NCI-H2029 (cell line): ENCODE results near the gene CALHM5.

Experiments
- DNase-seq: peaks from one replicate; lab custom pipeline; 2025; lab: John Stamatoyannopoulos, UW

Gene CALHM5

DNA sequence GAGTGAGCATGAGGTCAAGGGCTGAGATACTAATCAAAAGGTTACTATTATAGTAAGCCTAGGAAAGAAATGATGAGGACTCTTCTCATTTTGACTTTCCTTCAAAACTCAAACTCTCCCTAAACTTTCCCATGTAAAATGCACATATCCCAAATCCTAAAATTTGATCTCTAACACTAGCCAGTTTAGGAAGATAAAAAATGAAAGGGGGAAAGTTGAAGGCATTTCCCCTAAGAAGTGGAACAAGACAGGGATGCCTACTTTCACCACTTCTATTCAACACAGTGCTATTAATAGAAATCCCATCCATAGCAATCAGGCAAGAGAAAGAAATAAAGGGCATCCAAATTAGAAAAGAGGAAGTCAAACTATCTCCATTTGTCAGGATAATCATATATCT is 2.9 kb upstream of the CALHM5 start:
- DNase-seq, result no peak

DNA sequence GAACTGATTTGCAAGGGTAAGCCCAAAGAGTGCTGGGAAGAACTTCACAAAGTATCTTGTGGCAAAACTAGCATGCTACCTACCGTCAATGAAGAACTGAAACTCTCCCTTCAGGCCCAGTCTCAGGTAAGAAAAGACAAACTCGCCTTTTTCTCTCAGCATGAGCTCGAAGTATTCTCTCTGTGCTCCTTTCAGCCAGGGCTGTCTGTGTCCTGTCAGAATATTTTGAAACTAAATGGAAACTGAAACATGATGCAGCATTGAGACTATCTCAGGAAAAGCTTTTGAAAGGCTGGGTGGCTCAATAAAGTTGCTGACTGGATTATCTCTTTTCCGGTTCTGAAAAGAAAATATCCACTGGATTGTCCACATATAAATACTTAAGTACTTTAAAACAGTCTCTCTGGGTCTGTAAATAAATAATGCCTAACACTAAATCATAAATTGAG is 696 bp downstream of the CALHM5 start:
- no peak for DNase-seq

DNA sequence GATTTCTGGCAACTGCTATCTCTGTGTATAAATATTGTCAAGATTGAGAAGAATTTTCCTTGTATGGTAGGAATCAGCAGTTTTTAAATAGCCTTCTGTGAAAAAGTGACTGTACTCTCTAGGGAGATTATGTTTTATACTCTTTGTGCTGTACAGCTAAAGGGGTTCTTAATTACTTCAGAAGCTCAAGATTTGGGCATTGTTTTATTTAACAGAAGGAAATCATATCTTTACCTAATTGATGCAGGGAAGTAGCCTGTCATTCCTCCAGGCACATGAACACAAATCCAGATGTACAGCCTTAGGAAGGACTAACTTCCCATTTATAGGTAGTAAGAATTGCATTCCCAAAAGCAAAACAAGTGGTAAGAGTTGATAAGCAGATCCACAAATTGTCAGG is 1.3 kb downstream of the CALHM5 start:
- DNase-seq, result no peak

DNA sequence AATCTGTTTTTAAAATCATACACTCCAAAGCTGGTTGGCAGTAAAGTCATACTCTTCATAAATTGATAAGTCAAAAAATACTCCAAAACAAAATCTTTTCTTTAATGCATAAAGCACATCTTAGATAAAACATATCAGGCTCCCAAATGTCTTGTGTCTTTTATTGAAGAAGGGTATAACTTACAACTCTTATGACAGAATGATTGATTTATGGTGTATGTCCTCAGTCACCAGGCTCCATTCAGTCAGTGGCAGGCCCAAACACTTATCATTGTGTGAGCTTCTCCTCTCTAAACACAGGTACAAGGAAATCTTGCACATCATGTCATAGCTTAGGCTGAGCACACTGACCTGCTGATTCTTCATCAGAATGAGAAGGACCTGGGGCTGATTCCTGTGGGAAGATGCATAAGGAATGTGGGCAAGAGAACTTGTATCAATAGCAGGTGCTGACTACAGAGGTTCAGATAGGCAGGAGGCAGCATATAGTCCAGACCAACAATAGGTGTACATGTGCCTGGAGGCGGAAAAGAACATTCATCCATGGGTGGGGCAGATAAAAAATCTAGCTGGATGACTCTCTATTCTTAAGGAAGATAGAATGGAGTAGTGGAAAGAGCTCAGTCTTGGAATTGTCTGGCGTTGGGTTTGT is 1.9 kb downstream of the CALHM5 start:
- DNase-seq, result peak; percentile 78

DNA sequence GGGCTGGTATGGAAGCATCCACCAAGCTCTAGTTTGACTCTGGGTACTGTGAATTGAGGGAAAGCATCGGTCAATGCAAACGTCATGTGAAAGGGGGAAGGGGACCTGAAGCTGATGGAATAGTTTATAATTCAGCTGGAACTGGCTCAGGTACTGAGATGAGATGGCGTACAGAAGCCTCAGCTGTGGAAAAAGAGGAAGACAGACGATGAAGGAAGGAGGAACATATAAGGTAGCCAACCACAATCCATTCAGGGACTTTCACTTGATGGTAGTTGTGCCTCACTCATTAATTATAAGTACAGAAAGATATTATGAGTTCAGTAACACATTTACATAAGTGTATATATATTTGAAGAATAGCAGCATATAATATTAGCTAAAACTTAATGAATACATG is 2.7 kb downstream of the CALHM5 start:
- no peak for DNase-seq

DNA sequence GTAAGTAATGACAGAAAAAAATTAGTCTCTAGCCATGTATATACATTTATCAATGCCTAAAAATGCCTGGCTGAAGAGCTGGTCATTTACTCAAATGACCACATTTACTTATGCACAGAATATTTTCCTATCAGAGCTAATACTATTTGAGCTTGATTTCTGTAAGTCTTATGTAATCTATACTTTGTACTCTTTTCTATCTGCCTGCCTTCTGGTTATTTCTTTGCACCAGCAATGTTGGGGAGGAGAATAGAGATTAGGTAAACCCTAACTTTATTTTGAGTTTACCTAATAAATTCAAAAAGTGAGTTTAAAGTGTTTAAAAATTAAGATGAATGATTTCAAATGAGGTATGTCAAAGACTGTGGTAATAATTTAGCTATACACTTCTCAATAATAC is 3.7 kb downstream of the CALHM5 start:
- no peak for DNase-seq

DNA sequence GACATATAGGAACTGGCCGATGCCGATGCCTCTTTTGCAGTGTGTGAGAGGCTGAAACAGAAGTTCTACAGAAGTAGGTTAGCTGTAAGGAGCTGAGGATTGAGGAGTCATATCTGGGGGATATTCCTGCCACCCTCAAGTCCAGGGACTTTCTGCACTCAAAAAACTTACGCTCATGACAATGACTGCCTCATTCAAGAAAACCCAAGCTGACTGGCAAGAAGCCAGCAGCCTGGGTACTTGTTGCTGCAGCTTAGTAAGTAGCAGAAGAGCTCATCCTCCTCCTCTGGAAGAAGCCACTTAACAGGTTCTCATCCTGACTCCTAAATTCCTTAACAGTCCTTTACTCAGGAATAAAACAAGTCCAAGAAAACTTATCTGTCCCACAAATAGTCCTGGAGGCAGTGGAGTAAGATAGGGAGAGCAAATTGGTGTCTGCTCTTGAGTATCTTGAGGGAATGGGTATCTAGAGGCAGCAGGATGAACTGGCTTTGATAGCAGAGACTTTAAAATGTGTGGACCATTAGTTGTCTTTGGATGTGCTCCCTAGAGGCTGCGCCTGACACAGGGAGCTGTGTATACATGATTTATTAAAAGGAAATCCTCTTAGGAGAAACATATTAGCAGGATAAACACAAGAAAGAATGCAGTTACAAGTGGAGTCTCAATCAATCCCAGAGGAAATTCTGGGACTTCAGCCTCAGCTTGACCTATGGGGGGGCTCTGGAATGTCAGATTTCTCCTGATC is 7.4 kb downstream of the CALHM5 start:
- peak; percentile 55 for DNase-seq

DNA sequence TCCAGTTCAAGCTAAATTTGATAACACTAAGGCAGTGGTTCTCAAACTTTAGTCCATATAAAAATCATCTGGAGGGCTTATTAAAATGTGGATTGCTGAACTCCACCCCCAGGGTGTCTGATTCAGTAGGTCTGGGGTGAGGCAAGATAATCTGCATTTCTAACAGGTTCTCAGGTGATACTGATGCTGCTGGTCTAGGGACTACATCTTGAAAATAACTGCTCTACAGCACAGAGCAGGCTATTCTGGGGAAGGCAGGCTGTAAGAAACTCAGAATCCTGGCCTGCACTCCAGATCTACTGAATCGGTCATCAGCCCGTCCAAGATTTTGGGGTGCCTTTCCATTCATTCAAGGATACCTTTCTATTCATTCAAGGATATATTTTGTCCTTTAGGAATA is 11.5 kb downstream of the CALHM5 start:
- no peak for DNase-seq

DNA sequence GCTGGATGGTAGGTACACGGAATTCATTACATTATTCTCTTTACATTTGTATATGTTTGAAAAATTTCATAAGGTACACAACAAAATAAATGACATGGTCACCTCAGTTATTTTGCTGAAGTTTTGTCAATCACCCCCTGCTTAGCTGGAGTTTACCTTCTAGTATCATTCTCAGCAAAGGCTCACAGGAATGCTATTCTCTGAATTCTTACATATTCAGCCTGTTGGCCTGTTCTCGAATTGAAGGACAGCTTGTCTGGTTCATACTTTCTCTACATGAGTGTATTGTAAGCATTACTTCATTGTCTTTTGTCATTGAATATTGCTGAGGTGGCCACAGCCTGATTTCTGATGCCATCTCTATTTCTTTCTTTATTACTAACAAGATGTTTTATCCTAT is 12.8 kb downstream of the CALHM5 start:
- DNase-seq, result no peak

DNA sequence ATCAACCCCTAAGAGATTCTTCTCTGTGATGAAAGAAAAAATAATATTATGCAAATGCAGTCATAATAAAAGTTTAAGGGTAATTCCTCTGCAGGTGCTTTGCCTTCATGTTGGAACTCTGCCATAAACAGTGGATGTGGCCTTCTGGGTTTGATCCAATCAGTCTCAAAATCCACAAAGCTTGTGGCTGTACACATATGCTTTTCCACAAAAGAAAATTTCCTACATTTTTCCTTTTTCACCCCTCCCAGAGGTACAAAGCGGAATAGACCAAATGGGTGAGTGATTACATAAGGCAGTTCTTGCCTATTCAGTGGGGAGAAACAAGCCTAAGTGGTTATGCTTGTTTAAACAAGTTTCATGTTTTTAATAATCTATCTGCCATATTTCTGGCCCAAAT is 16.7 kb downstream of the CALHM5 start:
- peak; percentile 91 for DNase-seq

DNA sequence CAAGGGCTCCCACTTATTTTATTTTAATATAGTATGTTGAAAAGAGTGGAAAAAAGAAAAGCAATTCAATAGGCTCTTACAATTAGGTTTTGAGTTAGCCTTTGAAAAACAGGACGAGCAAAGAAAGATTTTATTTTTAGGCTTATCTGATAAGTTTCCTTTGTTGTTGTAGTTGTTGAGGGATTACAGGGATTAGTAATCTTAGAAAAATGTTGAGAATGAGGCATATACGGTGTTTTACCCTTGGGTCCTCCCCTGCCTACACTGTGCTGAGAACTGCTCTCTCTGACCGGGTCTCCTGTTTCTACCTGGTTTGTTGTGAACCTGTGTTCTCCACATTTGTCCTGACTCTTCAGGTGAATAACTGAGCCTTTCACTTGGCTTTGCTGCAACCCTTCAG is 17.3 kb downstream of the CALHM5 start:
- DNase-seq, result no peak

DNA sequence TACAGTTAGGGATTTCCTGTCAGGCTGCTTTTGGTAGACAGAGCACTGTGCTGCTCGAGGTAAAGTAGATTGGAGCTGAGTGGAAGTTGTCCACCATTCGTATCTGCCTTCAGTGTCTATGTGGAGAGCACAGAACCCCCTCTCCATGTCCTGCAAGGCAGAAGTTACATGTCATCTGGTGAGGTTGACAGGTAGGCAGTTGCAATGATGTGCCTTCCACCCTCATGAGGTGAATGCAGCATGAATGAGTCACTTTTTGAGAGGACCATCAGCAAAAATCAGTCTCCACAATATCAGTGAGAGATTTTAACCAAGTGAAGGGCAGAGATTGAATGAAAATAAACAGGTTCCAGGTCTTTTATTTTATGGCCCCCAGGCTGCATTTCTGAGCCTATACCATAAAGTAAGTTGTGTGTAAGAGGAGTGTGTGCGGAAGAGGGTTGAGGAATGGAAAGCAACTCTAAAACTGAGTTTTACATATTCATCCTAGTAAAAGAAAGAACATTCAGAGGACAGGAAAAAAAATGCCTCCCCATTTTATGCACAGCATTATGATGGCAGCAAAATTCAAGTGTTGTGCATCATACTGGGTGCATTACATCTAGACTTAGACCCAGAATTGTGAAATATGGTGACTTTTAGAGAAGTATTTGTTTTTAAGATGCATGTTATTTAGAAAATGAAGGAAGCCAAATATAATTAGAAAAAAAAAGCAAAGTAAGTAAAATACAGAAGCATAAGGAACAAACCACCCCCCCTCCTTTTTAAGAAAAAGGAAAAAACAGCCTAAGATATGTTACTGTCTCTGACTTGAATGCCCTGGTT is 18.2 kb downstream of the CALHM5 start:
- DNase-seq, result peak; percentile 63

DNA sequence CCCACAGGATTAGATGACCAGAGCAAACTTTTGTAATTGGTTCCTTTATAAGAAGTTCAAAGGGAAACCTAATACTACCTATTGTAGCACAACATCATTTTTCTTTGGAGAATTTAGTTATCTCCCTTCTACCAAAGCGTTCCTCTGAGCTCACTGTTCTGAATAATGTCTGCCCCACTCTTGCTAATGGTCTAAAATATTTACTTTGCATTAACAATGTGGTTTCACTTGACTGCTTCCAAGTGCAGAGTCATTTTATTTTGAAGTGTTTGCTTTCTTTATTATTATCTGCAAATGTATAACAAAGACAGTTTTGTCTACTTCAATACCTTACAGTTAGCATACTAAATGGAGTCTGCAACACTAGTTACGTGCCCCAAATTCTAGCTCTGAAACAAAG is 19.0 kb downstream of the CALHM5 start:
- DNase-seq, result peak; percentile 100

DNA sequence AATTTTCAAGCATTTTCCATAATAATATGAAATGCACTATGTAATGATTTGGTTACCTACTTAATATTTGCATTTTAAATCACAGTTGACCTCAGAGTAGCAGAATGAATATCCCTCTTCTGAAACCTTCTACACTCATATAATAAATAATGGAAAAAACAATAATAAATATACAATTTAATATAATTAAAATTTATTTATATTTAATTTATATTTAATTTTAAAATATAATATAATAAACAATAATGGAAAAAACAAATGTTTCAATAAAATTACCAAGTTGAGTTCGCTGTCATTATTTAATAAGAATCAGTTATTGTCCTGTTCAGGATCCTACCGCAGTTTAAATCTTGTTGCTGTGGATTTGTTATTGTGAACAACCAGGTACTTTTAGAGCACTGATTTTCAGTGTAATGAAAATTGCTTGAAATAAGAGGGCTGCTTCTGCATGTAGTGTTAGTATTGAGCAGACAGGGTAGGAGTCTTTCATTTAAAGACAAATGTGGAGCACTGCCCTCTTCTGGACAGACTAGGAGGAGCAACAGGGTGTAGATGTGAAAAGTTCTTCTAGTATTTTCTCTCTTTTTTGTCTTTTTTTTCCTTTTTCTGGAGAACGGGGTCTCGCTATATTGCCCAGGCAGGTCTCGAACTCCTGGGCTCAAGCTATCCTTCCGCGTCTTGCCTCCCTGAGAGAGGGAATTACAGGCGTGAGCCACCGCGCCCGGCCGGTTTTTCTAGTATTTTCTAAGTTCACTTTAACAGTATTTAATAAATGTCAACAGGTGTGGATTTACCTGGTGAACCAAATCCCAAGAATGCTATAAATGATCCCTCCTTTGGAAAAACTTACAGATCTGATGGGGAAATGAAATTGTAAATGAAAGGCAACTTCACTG is 20.5 kb downstream of the CALHM5 start:
- peak; percentile 100 for DNase-seq

DNA sequence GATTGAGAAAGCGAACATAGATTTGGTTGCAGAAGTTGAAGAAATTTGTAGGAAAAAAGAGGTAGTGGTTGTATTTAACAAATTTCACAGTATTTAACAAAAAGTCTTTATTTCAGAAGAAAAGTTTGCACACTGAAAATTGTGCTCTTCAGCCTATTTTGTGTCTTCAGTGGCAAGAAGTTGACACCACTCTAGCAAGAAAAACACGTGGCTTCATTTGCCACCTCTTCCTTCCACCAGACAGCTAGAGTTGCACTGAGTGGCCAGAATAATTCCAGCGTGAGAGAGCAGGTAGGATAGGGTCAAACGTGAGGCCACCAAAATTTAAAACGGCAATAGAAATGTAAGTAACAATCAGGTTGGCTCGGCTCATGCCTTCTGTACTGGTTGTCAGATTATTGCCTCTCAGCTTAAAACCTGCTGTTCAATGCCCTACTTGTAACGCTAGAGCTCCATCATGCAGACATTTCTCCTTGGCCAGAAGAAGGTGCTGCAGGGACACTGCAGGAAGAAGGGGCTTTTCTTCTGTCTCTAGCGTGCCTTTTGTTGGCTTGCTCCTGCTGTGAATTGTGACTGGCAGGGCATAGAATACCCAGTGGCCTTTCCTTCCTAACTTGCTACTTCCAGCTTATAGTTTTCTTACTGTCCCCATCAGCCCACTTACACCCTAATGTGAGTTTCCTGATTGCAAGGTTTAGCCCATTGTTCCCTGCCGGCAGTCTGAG is 22.0 kb downstream of the CALHM5 start:
- DNase-seq, result no peak

DNA sequence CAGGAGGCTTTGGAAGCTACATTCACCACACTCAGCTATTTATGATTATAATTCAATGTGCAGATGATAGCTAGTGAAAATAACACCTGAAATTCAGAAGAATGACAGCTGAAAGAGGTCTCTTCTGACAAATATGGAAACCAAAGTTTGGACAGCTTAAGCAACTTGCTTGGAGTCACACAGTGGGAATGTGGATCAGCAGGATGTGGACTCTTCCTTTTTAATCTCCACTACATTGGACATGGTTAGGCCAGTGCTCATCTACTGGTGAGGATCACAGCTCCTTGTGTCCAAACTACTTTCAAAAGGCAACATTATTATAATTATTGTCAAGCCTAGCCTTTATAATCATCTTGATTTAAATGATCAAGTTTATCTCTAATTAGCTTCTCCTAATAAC is 23.7 kb downstream of the CALHM5 start:
- no peak for DNase-seq

DNA sequence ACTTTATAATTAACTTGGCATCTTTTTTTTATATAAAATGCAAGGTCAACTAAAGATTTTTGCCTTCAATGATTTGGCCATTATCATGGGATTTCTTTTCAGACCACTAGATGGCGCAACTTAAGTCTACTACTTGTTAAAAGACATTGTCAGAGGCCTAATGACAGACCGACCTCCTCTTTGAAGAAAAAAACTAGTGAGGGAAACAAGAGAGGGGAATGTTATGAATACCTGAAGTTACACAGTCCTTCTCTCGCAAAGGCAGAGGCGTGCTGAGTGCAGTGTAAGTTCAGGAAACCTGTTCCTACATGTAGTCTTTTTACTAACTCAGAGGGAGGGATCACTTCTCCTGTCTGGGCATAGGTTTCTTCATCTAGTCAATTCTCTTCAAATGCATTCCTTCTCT is 24.8 kb downstream of the CALHM5 start:
- peak; percentile 100 for DNase-seq

DNA sequence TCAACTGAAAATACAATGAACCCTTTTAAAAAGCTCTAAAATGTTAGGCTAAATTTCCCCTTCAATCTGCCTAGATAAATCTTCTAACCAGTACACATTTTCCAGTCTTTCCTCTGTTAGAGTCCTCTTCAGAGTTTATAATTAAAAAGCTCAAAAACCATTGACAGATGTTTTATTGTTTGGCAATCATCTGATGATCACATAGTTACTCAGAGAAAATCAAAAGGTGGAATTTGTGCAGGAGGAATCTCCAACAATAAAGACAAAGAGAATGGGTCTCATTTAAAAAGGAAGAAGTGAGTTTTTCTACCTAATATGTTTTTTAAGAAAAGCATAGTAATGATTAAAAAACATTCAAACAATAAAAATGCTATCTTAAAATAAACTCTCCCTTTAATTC is 31.0 kb downstream of the CALHM5 start:
- no peak for DNase-seq

DNA sequence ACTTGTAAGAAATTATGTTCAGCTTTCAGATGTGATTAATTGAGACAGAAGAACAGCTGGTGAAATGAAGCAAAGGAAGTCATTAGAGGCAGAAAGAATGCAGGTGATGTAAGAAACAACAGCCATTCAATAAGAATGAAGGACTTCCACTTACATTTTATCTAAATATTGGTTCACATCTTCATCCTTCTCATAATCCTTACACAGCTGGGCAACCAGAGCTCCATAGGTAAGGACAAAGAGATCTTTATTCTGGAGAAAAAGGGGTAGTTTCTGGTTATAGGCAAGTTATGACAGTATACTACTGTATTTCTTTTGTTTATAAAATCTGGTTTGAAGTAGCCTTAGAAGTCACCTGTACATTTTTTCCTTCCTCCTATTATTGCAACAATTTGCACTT is 31.7 kb downstream of the CALHM5 start:
- DNase-seq, result peak; percentile 82

DNA sequence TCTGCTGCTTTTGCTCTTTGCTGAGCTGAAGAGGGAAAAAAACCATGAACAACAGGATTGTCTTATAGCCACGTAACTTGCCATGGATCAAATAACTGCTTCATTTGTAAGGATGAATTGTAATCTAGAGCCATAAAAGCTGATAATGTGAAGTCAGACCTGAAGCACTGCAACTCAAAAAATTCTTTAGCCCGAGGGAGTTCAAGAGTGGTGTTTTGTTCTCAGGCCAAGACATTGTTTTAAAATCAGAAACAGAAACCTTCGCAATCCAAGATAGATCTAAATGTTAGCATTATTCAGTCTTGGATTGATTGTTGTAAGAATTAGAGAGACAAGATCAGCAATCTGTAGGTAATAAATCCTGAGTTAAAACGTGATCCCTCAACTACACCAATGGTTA is 34.2 kb downstream of the CALHM5 start, which contains the start of gene TRAPPC3L:
TSS of gene TRAPPC3L (minus strand) at position 34 of the 400 bp plus-strand sequence. CDS start 170 bp downstream, outside the sequence.
- no peak for DNase-seq

DNA sequence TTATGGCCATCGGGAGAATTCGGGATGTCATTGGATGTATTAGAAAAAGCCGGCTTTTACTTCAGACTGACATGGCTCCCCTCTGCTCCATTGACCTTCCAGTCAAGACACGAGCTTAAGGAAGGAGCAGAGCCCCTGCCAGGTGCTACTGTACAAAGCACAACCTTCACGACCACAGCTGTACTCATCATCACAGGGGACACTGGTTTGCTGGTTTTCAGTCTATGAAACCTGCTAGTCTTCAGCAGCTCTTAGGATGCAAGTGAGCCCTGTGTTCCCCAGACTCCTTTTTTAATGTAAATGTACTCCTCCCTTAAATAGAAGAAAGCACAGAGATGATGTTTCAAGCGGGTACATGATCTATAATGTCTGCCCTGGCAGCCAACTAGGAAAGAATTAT is 35.9 kb downstream of the CALHM5 start:
- no peak for DNase-seq
